CD4-positive, alpha-beta T cell treated with Interleukin-12 subunit alpha and Interleukin-12 subunit beta, for 1 hour (primary cell): ENCODE data around the gene NOS3.

Experiments
- DNase-seq: peaks from one replicate; pipeline ENCODE4 v3.0.0-alpha.2; 2020

The NOS3 gene

DNA sequence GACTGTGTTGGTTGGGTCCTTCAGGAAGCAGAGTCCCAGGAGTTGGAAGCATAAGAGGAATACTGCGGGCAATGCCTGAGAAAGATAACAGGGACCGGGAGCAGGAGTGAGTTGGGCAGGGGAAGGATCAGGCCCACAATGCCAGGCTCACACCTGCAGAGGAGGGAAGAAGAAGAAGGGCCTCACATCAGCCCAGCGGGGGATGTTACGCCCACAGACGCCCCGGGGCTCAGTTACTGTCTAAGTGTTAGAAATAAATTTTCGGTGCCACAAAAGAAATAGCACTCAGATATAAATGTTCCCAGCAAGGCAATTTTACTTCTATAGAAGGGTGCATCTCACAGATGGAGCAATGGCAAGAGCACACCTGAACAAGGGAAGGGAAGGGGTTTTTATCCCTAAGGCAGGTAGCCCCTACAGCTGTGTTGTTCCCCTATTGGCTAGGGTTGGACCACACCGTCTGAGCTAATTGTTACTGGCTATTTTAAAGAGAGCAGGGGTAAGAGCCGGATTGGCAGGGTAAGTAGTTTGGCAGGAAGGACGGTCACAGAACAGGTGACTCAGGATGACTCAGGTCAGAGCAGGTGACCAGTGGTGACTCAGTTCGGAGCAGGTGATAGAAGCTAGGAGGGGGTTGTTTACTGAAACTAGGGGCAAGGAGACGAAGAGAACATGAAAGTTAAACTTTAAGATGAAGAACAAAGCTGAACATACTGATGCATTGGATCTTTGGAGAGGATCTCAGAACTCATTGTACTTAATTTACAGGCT is at the start of gene NOS3:
Gene NOS3 (plus strand): TSS at position 602 of the 771 bp plus-strand sequence. CDS start 2,787 bp downstream, outside the sequence.
- DNase-seq: no peak

- DNase-seq: no peak
Observed at GRCh38 chr7:150941351-150942000, 49.3 kb upstream of the NOS3 start.

DNA sequence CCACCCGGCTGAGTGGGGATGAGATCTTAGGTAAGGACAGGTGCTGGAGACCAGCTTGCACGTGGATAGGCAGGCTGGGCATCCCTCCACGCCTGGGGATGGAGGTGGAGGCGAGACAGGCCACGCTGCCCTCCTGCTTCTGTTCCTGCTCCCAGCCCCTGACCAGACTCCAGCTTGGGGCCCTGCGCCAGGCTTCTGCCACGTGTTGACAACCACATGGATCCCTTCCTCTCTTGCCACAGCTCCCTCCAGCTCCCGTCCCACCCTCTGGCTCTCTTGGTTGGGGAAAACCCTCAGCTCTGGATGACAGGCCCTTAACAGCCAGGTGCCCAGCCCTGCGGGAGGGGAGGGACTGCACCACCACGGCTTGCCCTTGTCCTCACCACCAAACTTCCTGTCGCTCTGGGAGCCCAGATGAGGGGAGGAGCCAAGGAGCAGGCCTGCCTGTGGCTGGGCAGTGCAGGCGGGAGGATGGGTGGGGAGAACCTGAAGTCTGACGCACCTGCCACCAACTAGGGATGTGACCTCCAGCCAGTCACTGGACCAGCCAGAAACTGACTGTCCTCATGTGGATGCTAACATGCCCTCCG is 48.7 kb upstream of the NOS3 start:
- DNase-seq: peak; percentile 65

- DNase-seq: no peak
Observed at GRCh38 chr7:150942591-150943452, 48.0 kb upstream of the NOS3 start.

DNA sequence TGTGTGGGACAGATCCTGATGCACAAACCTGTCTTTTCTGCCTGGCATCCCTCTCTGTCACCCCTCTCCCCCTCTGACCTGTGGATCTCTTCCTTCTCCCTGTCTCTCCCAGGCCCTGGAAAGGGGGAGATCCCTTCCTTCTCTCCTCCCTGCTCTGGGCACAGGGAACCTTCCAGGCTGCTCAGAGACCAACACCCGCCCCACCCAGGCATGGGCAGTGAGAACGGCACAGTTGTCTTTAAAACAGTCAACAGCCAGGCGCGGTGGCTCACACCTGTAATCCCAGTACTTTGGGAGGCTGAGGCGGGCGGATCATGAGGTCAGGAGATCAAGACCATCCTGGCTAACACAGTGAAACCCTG is 47.4 kb upstream of the NOS3 start:
- DNase-seq: no peak

DNA sequence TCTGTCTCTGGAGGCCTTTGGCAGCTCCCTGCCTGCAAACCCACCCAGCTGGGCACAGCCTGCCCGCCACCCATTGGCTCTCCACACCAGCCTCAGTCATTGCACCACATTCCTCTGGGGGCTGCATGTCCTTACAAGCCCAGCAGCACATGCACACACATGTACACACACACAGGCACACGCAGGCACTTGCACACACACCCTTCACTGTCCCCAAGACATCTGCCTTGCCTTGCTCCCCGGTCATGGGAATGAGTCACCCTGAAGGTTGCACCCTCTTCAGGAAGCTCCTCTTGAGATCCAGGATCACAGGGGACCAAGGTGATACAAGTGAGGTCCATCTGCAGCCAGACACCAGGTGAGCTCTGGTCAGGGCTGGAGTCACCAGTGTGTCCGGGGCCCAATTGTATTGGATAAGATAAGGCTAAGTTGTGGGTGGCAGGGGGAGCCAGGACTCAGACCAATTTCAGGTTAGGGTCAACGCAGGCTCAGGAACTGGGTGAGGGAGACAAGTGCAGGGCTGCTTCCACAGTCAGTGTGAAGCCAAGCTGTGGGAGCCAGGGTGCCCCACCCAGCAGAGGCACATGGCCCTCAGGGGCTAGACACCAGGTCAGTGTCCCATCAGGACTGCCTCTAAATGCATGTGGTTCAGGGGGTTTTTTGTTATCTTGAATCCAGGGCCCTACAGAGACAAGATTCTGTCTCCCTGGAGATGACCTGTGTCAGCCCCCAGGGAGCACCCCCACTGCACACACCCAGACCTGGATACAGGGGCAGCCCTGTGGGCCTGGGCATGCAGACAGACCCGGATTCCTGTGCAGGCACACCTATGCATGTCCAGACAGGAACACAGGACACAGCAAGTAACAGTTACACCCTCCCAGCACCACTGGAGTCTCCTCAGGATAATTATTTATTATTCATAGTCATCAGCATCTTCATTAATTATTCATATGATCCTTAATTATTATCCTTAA is 46.5 kb upstream of the NOS3 start:
- DNase-seq: no peak

DNA sequence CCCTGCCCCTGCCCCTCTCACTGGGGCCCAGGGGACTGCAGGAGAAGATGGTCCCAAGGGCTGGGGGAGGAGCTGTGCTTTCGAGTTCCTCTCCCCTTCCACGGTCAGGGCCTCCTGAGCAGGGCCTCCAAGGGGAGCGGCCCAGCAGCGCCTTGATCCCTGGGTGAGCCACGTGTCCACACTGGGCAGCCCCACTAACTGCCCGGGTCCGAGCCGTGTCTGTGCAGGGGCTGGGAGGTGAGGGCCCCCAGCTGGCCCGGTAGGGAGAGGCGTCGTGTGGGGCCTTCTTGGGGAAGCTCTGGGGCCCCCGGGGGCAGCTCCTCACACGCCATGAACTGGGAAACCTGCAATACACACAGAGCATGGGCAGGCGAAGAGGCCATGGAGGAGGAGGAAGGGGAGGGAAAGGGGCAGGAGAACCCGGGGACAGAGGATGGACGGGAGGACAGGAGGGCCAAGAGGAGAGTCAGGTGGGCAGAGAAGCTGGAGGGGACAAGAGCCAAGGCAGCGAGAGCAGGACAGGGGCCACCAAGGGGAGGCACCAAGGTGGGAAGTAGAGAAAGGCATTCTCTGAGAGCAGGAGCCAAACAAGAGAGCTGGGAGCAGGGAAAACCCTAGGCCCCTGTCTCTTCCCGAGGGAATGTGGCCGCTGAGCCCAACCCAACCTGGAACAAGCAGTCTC is 45.5 kb upstream of the NOS3 start:
- DNase-seq: no peak

GRCh38 chr7:150945853-150946420 is 44.9 kb upstream of the NOS3 start:
- no peak for DNase-seq

DNA sequence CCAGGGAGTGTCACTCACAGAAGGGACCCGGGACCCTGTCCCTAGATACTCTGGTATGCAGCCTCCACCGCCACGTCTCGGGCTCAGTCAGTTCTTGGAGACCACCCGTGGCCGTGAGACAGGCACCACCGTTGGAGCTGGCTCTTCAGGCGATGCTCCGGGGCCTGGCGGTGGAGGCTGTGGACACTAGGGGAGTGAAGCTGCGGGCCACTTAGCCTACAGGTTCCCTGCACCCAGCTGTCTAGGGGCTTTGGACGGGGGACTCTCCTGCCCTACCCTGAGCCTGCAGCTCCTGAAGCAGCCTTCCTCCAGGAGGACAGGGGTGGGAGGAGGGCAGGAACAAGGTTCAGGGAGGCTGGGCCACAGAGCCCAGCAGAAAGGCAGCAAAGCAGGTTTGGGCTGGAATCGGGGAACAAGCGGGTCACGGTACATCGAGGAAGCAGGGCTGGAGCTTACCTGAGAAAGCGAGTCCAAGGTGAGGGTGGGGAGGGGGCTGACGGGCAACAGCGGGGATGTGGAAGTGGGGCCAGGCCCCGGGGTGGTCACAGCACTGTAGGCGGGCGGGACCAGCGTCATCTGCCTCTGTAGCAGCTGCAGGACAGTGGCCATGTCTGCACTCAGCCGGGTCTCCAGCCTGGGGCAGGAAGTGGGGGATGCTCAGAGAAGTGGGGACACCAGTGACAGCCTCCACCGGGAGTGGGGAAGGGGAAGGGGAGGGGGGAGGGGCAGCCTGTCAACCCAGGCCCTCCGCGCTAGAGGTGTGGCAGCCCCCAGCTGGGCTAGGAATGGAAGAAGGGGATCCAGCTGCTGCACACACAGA is 44.2 kb upstream of the NOS3 start:
- no peak for DNase-seq

- no peak for DNase-seq
Observed at GRCh38 chr7:150947241-150947745, 43.5 kb upstream of the NOS3 start.

- DNase-seq: no peak
Observed at GRCh38 chr7:150947761-150948651, 42.8 kb upstream of the NOS3 start.

- no peak for DNase-seq
Observed at GRCh38 chr7:150948791-150949251, 42.0 kb upstream of the NOS3 start.

GRCh38 chr7:150949564-150949963 is 41.3 kb upstream of the NOS3 start:
- DNase-seq: no peak

GRCh38 chr7:150949971-150950491 is 40.8 kb upstream of the NOS3 start:
- no peak for DNase-seq

GRCh38 chr7:150950496-150951180 is 40.2 kb upstream of the NOS3 start:
- no peak for DNase-seq

DNA sequence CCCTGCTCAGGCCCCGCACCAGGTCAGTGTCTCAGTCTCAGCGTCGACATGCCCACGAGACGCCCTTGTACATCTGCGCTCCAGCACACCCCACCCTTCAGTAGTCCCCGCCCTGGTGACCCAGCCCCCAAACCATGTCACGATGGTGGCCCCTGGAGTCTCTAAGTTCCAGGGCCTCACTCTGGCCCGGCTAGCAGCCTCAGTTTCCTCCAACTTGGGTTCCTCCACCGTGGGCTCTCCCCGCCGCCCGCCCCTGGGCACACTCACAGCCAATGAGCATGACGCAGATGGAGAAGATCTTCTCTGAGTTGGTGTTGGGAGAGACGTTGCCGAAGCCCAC is 39.7 kb upstream of the NOS3 start:
- DNase-seq: no peak

- DNase-seq: no peak
Observed at GRCh38 chr7:150951521-150951920, 39.3 kb upstream of the NOS3 start.
